GM18505 (cell line): ENCODE data around the gene LZTR1.
"Not testable (repeated sequence)": the region's sequence is repeated elsewhere in the genome, so short reads cannot be mapped to it uniquely, and the experiment has no call there.

ENCODE experiments used
- ATAC-seq: cut with Tn5 transposase; IDR thresholded peaks from one replicate; pipeline ENCODE4 v1.9.1; 2021; ENCODE audit not compliant: unreplicated experiment
- POLR2A ChIP-seq: IDR thresholded peaks from 4 replicates; pipeline ENCODE4 v1.6.1; 2011; ENCODE audit warnings: borderline replicate concordance; ENCODE audit not compliant: insufficient read depth, insufficient read length; ENCODE audit errors: extremely low read depth

The LZTR1 gene

GRCh38 chr22:20981787-20982562 is at the start of gene LZTR1:
Gene LZTR1 (plus strand): TSS chr22:20982297. CDS start chr22:20982372, 75 bp downstream.
- TF ChIP-seq POLR2A = peak; percentile 97
- ATAC-seq = peak; percentile 63

- ATAC-seq = no peak
- TF ChIP-seq POLR2A = no peak
Measured at GRCh38 chr22:20933910-20934309, 48.2 kb upstream of the LZTR1 start.

DNA sequence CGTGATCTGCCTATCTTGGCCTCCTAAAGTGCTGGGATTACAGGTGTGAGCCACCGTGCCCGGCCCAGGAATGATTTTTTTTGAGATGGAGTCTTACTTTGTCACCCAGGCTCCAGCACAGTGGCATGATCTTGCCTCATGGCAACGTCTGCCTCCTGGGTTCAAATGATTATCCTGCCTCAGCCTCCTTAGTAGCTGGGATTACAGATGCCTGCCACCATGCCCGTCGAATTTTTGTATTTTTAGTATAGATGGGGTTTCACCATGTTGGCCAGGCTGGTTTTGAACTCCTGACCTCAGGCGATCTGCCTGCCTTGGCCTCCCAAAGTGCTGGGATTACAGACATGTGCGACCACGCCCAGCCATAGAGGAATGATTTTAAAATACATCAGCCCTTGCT is 47.0 kb upstream of the LZTR1 start:
- not testable (repeated sequence) for ATAC-seq

DNA sequence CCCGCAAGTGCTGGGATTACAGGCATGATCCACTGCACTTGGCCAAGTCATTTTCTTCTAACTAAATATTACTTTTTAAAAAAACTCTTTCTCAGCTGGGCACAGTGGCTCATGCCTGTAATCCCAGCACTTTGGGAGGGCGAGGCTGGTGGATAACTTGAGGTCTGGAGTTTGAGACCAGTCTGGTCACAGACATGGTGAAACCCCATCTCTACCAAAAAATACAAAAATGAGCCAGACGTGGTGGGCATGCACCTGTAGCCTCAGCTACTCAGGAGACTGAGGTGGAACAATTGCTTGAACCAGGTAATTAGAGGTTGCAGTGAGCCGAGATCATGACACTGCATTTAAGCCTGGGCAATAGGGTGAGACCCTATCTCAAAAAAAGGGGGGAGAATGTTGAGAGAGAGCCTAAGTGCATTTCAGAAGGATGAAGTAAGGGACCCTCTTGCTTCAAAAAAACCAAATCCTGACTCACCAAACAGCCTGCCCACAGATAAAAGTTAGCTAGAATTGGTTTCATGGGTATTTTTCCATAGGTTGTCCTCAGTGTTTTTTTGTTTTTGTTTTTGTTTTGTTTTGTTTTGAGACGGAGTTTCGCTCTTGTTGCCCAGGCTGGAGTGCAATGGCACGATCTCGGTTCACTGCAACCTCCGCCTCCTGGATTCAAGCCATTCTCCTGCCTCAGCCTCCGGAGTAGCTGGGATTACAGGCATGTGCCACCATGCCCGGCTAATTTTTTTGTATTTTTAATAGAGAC is 46.1 kb upstream of the LZTR1 start:
- ATAC-seq = not testable (repeated sequence)

DNA sequence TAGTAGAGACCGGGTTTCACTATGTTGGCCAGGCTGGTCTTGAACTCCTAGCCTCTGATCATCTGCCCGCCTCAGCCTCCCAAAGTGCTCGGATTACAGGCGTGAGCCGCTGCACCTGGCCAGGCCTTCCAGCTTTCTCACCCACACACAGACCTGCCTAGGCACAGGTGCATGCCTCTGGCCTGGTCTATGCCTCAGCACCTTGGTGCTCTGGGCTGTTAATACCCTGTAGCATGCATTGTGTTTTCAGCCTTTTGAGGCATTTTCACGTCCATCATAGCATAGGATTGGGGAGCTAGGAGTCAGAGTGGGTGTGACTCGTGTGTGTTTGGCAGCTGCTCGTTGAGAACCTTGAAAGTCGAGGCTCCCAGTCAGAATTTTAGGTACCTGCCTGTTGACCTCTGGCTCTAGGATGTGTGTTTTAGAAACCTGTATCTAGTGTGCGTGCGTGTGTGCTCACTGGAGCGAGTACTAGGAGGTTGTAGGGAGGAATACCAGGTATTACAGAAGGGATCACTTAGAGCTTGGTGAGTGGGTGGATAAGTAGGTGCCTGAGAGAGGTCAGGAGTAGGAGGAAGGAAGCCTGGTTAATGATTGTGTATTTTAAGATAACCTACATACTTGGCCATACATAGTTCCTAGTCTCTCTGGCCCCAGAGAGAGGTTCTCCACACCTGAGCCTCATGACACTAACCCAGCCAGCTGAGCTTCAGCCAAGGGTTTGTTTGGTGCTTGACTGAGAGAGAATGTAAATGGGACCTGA is 44.9 kb upstream of the LZTR1 start:
- no peak for TF ChIP-seq POLR2A
- ATAC-seq = no peak

- TF ChIP-seq POLR2A = no peak
- no peak for ATAC-seq
Measured at GRCh38 chr22:20937794-20938671, 44.1 kb upstream of the LZTR1 start.

DNA sequence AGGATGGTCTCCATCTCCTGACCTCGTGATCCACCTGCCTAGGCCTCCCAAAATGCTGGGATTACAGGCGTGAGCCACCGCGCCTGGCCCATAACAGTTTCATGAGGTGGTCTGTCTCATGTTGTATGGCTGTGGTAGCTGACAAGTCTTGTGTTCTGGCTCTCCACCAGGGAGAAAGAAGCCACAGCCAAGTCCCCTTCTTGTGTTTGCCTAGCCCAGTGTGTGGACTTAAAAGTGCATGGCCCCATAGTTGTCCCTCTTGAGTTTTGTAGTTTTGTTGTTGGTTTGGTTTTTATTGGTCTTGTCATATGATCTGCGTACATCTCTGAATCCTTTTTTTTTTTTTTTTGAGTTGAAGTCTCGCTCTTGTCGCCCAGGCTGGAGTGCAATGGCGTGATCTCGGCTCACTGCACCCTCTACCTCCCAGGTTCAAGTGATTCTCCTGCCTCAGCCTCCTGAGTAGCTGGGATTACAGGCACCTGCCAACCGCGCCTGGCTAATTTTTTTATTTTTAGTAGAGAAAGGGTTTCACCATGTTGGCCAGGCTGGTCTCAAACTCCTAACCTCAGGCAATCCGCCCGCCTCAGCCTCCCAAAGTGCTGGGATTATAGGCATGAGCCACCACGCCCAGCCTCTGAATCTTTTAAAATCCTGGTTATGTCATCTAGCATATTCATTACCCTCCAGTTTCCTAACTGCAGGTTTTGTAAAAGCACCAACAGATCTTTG is 42.5 kb upstream of the LZTR1 start:
- ATAC-seq = not testable (repeated sequence)

DNA sequence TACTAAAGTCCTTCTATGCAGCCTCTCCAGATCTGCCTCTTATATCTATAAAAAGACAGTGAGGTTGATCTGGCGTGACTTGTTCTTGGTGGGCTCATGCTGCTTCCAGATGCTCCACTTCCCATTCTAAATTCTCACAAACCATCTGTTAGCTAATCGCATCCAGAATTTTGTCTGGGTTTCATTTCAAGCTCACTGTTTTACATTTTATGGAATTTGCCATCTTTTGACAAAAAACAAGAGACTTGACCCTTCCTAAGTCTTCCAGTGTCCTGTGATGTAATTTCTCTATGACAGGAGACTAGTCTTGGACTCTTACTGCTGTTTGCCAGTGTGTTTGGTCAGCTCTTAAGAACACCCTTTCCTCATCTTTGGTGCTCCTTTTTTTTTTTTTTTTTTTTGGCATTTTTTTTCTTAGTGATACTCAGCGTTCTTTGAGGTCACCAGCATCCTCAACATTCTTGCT is 41.9 kb upstream of the LZTR1 start:
- ATAC-seq = no peak
- TF ChIP-seq POLR2A = no peak

GRCh38 chr22:20940904-20941385 is 41.2 kb upstream of the LZTR1 start:
- ATAC-seq = no peak
- TF ChIP-seq POLR2A = no peak

DNA sequence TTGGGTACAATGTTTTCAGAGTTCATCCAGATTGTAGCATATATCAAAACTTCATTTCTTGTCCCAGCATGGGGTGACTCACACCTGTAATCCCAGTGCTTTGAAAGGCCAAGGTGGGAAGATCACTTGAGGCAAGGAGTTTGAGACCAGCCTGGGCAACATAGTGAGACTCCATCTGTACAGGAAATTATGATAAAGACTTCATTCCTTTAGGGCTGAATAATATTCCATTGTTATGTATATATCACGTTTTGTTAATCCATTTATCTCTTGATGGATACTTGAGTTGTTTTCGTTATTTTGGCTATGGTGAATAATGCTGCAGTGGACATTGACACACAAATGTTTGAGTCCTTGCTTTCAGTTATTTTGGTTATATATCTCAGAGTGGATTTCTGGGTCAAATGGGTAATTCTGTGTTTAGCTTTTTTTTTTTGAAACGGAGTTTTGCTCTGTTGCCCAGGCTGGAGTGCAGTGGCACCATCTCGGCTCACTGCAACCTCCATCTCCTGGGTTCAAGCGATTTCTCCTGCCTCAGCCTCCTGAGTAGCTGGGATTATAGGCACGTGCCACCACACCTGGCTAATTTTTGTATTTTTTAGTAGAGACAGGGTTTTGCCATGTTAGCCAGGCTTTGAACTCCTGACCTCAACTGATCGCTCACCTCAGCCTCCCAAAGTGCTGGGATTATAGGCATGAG is 39.7 kb upstream of the LZTR1 start:
- ATAC-seq = not testable (repeated sequence)

DNA sequence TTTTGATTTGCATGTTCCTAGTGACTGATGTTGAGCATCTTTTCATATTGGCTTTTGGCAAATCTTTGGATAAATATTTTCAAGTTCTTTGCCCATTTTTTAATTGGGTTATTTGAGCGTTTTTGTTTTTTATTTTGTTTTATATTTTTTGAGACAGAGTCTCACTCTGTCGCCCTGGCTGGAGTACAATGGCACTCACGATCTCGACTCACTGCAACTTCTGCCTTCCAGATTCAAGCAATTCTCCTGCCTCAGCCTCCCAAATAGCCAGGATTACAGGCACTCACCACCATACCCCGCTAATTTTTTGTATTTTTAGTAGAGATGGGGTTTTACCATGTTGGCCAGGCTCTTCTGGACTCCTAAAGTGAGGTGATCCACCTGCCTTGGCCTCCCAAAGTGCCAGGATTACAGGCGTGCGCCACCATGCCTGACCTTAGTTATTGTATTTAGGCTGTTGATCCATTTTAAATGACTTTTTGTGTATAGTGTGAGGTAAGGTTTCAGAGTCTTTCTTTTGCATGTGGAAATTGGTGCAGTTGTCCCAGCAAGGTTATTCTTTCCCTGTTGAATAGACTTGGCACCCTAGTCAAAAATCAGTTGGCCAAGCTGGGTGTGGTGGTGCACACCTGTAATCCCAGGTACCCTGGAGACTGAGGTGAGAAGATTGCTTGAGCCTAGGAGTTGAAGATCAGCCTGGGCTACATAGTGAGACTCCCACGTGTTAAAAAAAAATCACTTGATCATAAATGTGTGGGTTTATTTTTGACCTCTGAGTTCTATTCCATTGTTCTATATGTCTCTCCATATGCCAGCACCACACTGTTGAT is 38.8 kb upstream of the LZTR1 start:
- ATAC-seq = no peak
- no peak for TF ChIP-seq POLR2A
